Activated B cell treated with CpG ODN at 0.5 μM for 24 hours (primary cell): Measurements from ENCODE around the gene TMUB1. TPM values are rescaled to one million over a fixed set of nuclear protein-coding genes. Genes with fewer than 3 reads are reported as not detected.

Source experiments
- ATAC-seq: fragments of 200-7000 bp; cut with Tn5 transposase; one replicate; pipeline ENCODE4 v1.10.0; 2021; ENCODE audit warnings: low read depth, mild to moderate bottlenecking, moderate library complexity
- CTCF ChIA-PET: fragments of 350-600 bp; sonication (Branson Sonifier 250); formaldehyde crosslinking; loops from one replicate; lab custom pipeline; 2021; ENCODE audit warnings: antibody characterized with exemption; lab: Charles Lee
- POLR2A ChIA-PET: fragments of 350-600 bp; sonication (Branson Sonifier 250); formaldehyde crosslinking; loops from one replicate; lab custom pipeline; 2021; ENCODE audit warnings: antibody characterized with exemption; lab: Charles Lee
- DNase-seq: peaks from one replicate; pipeline ENCODE4 v3.0.0; 2022
- H3K27ac Mint-ChIP-seq: one replicate; pipeline ENCODE4 v1.8.0; 2020; ENCODE audit warnings: mixed read lengths
- H3K27me3 Mint-ChIP-seq: one replicate; pipeline ENCODE4 v1.8.0; 2021; ENCODE audit warnings: mixed read lengths
- H3K36me3 Mint-ChIP-seq: one replicate; pipeline ENCODE4 v1.8.0; 2021; ENCODE audit warnings: low read depth, mixed read lengths
- H3K4me1 Mint-ChIP-seq: one replicate; pipeline ENCODE4 v1.8.0; 2021; ENCODE audit warnings: mixed read lengths
- H3K4me3 Mint-ChIP-seq: one replicate; pipeline ENCODE4 v1.8.0; 2020; ENCODE audit warnings: mild to moderate bottlenecking, mixed read lengths
- H3K9me3 Mint-ChIP-seq: one replicate; pipeline ENCODE4 v1.8.0; 2020; ENCODE audit warnings: mixed read lengths
- CTCF ChIP-seq: fragments of 200-600 bp; IDR thresholded peaks from one replicate; pipeline ENCODE4 v1.8.0; 2022; ENCODE audit warnings: antibody characterized with exemption, mild to moderate bottlenecking
- intact Hi-C: fragments of 100-400 bp; cut with micrococcal nuclease; formaldehyde crosslinking; loops from one replicate; pipeline ENCODE4 v1.15.1; 2024
- total RNA-seq: library from RNA; stranded (reverse); gene quantifications from 2 replicates; pipeline ENCODE4 v1.2.3, GENCODE V29; 2022

Gene TMUB1
- total RNA-seq, 1 donor from 2014 or later: 40.5 TPM

DNA sequence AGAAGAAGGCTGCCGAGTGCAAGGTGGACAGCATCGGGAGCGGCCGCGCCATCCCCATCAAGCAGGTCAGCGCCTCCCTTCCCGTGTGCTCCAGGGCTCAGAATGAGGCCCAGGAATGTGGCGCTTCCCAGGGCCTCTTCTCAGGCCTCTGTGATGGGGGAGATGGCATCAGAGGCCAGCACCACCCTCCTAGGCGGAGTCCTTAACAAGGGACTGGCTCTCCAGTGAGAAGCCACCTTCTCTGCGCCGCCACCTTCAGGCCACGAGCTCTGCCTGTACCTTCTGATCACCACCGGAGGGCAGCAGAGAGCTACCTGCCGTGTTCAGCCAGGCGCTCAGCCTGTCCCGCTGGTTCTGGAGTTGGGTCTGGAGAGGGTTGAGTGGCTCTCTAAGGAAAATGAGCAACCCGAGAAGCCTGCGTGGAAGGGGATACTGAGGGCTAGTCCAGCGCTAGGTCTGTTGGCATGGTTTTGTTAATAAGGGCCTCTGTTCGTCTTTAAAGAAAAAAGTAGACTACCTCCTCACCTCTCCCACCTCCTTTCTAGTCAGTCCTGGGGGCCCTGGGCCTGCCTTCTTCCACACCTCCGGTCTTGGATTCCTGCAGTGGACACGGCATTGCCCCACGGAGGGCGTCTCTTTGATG, 40.6 kb upstream of the TMUB1 start:
- ATAC-seq (peak; percentile 98), DNase-seq (peak; percentile 67)
- Mint-ChIP-seq H3K36me3 (peaks cover 2% of the 10 kb centered on the region), H3K27ac (no peak overlapping the region), H3K4me1 (peaks cover 3% of the 10 kb centered on the region), H3K4me3 (no peak overlapping the region), H3K27me3 (peaks cover 4% of the 10 kb centered on the region), H3K9me3 (no peaks in the 10 kb centered on the region)
- CTCF ChIA-PET: interaction anchor here (0.8 to 1.6 kb wide), 15 partner anchors 8 to 181 kb away, joined by 3 to 16 read pairs (median 4); no protein-coding TSS in a partner anchor
- intact Hi-C loops: loop anchor here (1.0 kb wide), 4 partner anchors 44 to 179 kb away; no protein-coding TSS in a partner anchor
- peak; percentile 17 for TF ChIP-seq CTCF
- POLR2A ChIA-PET: interaction anchor here (0.6 kb wide), 1 partner anchor 180 kb away, joined by 5 read pairs; no protein-coding TSS in a partner anchor

DNA sequence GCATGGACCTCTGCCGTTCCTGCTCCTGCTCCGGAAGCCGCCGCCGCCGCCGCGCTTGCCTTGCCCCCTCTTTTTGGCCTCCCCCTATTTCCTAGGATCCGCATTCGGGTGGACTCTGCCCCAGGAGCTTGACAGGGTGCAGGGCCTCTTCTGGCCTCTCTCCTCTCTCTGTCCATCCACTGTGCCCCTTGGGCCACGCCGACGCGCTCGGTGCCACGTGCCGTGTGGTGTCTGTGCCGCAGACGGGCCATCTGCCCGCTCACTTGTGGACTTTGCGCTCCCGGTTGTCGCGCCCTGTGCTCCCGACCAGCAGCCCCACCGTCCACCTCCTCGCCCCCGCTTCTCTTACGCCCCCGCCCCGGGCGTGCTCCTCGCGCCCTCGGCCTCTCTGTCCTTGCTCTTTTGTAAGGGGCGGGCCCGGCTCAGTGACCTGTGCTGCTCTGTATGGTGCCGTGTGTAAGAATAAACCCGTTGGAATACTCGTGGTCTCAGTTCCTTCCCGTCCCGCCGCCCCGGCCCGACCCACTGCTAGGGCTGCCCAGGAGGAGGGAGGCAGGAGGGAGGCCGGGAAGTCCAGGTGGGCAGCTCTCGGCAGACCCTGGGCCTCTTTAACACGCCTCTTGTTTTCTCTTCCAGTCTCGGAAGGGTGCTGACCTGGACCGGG, 40.0 kb upstream of the TMUB1 start:
- ChIA-PET POLR2A (no interaction called here), CTCF (interaction anchor here (1.0 to 1.6 kb wide), 14 partner anchors 8 to 181 kb away, joined by 3 to 16 read pairs (median 4); no protein-coding TSS in a partner anchor)
- intact Hi-C loops: no loop called here
- no peak for TF ChIP-seq CTCF
- Mint-ChIP-seq H3K4me1 (peaks cover 3% of the 10 kb centered on the region), H3K9me3 (no peaks in the 10 kb centered on the region), H3K27me3 (peaks cover 4% of the 10 kb centered on the region), H3K36me3 (peaks cover 2% of the 10 kb centered on the region), H3K27ac (no peak overlapping the region), H3K4me3 (no peak overlapping the region)
- ATAC-seq: no peak
- DNase-seq: no peak

DNA sequence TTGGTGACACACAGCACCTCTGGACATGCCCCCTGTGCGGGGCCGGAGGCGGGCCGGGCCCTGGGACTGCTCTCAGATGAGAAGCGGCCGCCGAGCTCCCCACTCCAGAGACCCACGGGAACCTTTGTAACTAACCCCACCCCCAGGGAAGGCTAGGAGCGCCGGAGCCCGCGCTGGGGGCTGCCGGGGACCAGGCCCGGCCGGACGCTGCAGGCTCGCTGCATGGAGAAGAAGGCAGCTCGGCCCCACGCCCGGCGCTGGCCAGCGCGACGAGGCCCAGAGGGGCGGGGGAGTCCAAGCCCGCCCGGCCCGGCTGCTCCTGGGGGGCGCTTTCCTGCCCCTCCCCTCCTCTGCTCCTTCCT, 39.5 kb upstream of the TMUB1 start:
- H3K4me3 Mint-ChIP-seq: no peak overlapping the region
- DNase-seq (no peak), ATAC-seq (no peak)
- intact Hi-C loops: no loop called here
- ChIA-PET CTCF (interaction anchor here (1.6 kb wide), 1 partner anchor 182 kb away, joined by 16 read pairs; no protein-coding TSS in a partner anchor), POLR2A (no interaction called here)
- TF ChIP-seq CTCF: no peak
- no peak overlapping the region for H3K27ac Mint-ChIP-seq
- H3K36me3 Mint-ChIP-seq: peaks cover 2% of the 10 kb centered on the region
- peaks cover 3% of the 10 kb centered on the region for H3K4me1 Mint-ChIP-seq
- H3K9me3 Mint-ChIP-seq: no peaks in the 10 kb centered on the region
- H3K27me3 Mint-ChIP-seq: peaks cover 4% of the 10 kb centered on the region

GRCh38 chr7:151122276-151122675, 39.0 kb upstream of the TMUB1 start:
- DNase-seq: no peak

More at GRCh38 chr7:151122276-151122675, 39.0 kb upstream of the TMUB1 start:
- ATAC-seq: no peak
- POLR2A ChIA-PET: no interaction called here
- CTCF ChIA-PET: no interaction called here
- peaks cover 4% of the 10 kb centered on the region for H3K27me3 Mint-ChIP-seq
- no peak overlapping the region for H3K4me3 Mint-ChIP-seq
- intact Hi-C loops: no loop called here
- peaks cover 3% of the 10 kb centered on the region for H3K4me1 Mint-ChIP-seq
- no peak overlapping the region for H3K27ac Mint-ChIP-seq
- no peak for TF ChIP-seq CTCF
- peaks cover 2% of the 10 kb centered on the region for H3K36me3 Mint-ChIP-seq
- H3K9me3 Mint-ChIP-seq: no peaks in the 10 kb centered on the region
